ENCODE data around the gene SLC35D1. TPM values are rescaled to one million over a fixed set of nuclear protein-coding genes. Genes with fewer than 3 reads are reported as not detected.

The SLC35D1 gene
- total and polyA plus RNA-seq, 10 of the 15 experiments (the other 5 are each of a cell fraction or from before 2014, with no cell fraction given) = 2.9 to 12.4 (median 8.6) TPM

GRCh38 chr1:66984491-66984890 lies 69.5 kb downstream of the SLC35D1 start (continued):
- TF ChIP-seq CEBPZ (IDR thresholded peaks at IDR 0.05; ENCODE audit: low read depth, low read length) (no peak), RAD21 (IDR thresholded peaks at IDR 0.05; ENCODE audit: insufficient read depth, low read depth, low read length) (no peak), USF2 (IDR thresholded peaks at IDR 0.05; ENCODE audit: borderline replicate concordance, low read depth, low read length) (no peak; the same call in 1 of the 2 replicates), ZBTB40 (IDR thresholded peaks at IDR 0.05; ENCODE audit: borderline replicate concordance) (no peak), ZNF592 (IDR thresholded peaks at IDR 0.05) (no peak), CBX3 (IDR thresholded peaks at IDR 0.05; ENCODE audit: borderline replicate concordance, low read depth) (no peak), PKNOX1 (IDR thresholded peaks at IDR 0.05) (no peak), ZNF207 (IDR thresholded peaks at IDR 0.05; ENCODE audit: borderline replicate concordance) (no peak), EGR1 (IDR thresholded peaks at IDR 0.05; ENCODE audit: borderline replicate concordance in 1 of 2, low read depth in 2 of 2, low read length in 2 of 2) (no peak), TCF7 (IDR thresholded peaks at IDR 0.05; ENCODE audit: borderline replicate concordance) (no peak), TCF3 (IDR thresholded peaks at IDR 0.05; ENCODE audit: borderline replicate concordance, insufficient read depth, low read depth, low read length) (0 out of 2 replicates have a peak, but pooled peaks have one; percentile 31), CHD4 (IDR thresholded peaks at IDR 0.05) (no peak), RAD51 (IDR thresholded peaks at IDR 0.05) (peak; percentile 62; the same call in 1 of the 2 replicates), SUZ12 (IDR thresholded peaks at IDR 0.05; ENCODE audit: unreplicated experiment) (no peak), POU2F2 (IDR thresholded peaks at IDR 0.05; ENCODE audit: borderline replicate concordance, low read depth, low read length) (0 out of 3 replicates have a peak, but pooled peaks have one; percentile 23), CBX5 (IDR thresholded peaks at IDR 0.05; ENCODE audit: low read depth) (no peak)
